Psoas muscle (tissue), 8 donors: ENCODE measurements around the gene CYP24A1. TPM values are rescaled to one million over a fixed set of nuclear protein-coding genes. Genes with fewer than 3 reads are reported as not detected.
A peak's percentile ranks its signal among the peaks of the same experiment; 100 is the strongest.

Experiments
- ATAC-seq, 4 donors: fragments of 200-7000 bp; cut with Tn5 transposase; one replicate each; pipeline ENCODE4 v1.9.1; 2020; ENCODE audit warnings: moderate library complexity in 3 of 4, mild to moderate bottlenecking in 2 of 4
- DNase-seq, 2 donors: peaks; one replicate each; pipeline ENCODE4 v3.0.0-alpha.2; 2020
- H3K27ac ChIP-seq: fragments of 200-600 bp; one replicate; pipeline ENCODE4 v1.8.0; 2022
- H3K27me3 ChIP-seq, 3 donors: fragments of 200-600 bp in 1 of 3; one replicate each; pipeline versions ENCODE4 v1.6.1 to v1.8.0; 2013 to 2022; ENCODE audit warnings: low read length in 2 of 3, mild to moderate bottlenecking in 2 of 3, moderate library complexity in 1 of 3; ENCODE audit not compliant: insufficient read depth in 3 of 3
- H3K36me3 ChIP-seq, 2 donors: fragments of 200-600 bp in 1 of 2; one replicate each; pipeline versions ENCODE4 v1.6.1 to v1.8.0; 2013 to 2022; ENCODE audit warnings: low read depth in 1 of 2, mild to moderate bottlenecking in 1 of 2, moderate library complexity in 1 of 2; ENCODE audit not compliant: insufficient read depth in 1 of 2
- H3K4me1 ChIP-seq: fragments of 200-600 bp; one replicate; pipeline ENCODE4 v1.8.0; 2022
- H3K4me3 ChIP-seq: fragments of 200-600 bp; one replicate; pipeline ENCODE4 v1.8.0; 2022; ENCODE audit warnings: mild to moderate bottlenecking
- H3K9me3 ChIP-seq: fragments of 200-600 bp; one replicate; pipeline ENCODE4 v1.8.0; 2022
- CTCF ChIP-seq: fragments of 200-600 bp; IDR thresholded peaks from one replicate; pipeline ENCODE4 v1.8.0; 2022; ENCODE audit warnings: antibody characterized with exemption
- WGBS, 3 donors: extraction: QIAGEN DNeasy Blood & Tissue Kit; methylation state at CpG; one replicate each; pipeline versions ENCODE4 v1.1.6 to v1.1.7; 2013; 5-methylcytosine and 5-hydroxymethylcytosine counted together
- intact Hi-C, 2 donors: fragments of 100-400 bp; cut with DNase I; formaldehyde crosslinking; loops; one replicate each; pipeline versions ENCODE4 v1.11.0 to v1.14.2; 2022
- polyA plus RNA-seq, 3 donors: library from polyadenylated mRNA; stranded (reverse); fragments of 200-250 nt; gene quantifications; one replicate each; pipeline ENCODE4 v1.2.3, GENCODE V29; 2013
- total RNA-seq, 4 donors: library from RNA; stranded (reverse); fragmentation: NEBNext Ultra II Directional in 2 of 4; extraction: Animal tissue kit (Norgen Biotek cat#: 25700) in 2 of 4; gene quantifications; one replicate each; pipeline versions ENCODE4 v1.2.1 to v1.2.4, GENCODE V29; 2021 to 2023
- donor health status: healthy with polysubstance abuse.
- donor health status: DM: no; HTN: no; CAD: no; lungs with moderate emphysema.
- donor health status: Bipolar disorder and iron deficiency.
- donor health status: healthy.
- donor health status: DM: yes; HTN: yes; CAD: no.
- donor health status: DM: no; HTN: no; CAD: no.
- donor health status: DM: no; HTN: no; CAD: no.
- donor health status: DM: yes; HTN: yes; CAD: no.

Gene CYP24A1
- total and polyA plus RNA-seq, 7 donors = 0.03 TPM; not detected in 6

- H3K4me1 ChIP-seq = no peaks in the 10 kb centered on the region
- no peak overlapping the region for H3K4me3 ChIP-seq
- no peaks in the 10 kb centered on the region for H3K36me3 ChIP-seq
- no peak for DNase-seq
- ATAC-seq = no peak
- no peak for TF ChIP-seq CTCF
- H3K27me3 ChIP-seq = no peaks in the 10 kb centered on the region
- no peak overlapping the region for H3K27ac ChIP-seq
- WGBS, 3 donors = 71 to 97% (median 75%) methylated on average over 4 of the region's 4 CpGs
- intact Hi-C loops = loop anchor here in 1 of 2 donors (5.0 to 10.0 kb wide), 3 partner anchors 257 to 624 kb away; no protein-coding TSS in a partner anchor
- H3K9me3 ChIP-seq = no peaks in the 10 kb centered on the region
Measured at GRCh38 chr20:54201268-54201846, 27.6 kb upstream of the CYP24A1 start.

- no peaks in the 10 kb centered on the region for H3K27me3 ChIP-seq
- TF ChIP-seq CTCF = no peak
- no peaks in the 10 kb centered on the region for H3K9me3 ChIP-seq
- 51 to 80% (median 55%) methylated on average over 7 of the region's 7 CpGs for WGBS, 3 donors
- no peaks in the 10 kb centered on the region for H3K36me3 ChIP-seq
- intact Hi-C loops = loop anchor here in 1 of 2 donors (5.0 to 10.0 kb wide), 3 partner anchors 256 to 623 kb away; no protein-coding TSS in a partner anchor
- H3K4me1 ChIP-seq = no peaks in the 10 kb centered on the region
- H3K27ac ChIP-seq = no peak overlapping the region
- DNase-seq = no peak
- ATAC-seq = no peak
- no peak overlapping the region for H3K4me3 ChIP-seq
Measured at GRCh38 chr20:54200487-54201267, 26.9 kb upstream of the CYP24A1 start.

GRCh38 chr20:54199721-54200176 is 26.0 kb upstream of the CYP24A1 start:
- Histone ChIP-seq H3K9me3 (no peaks in the 10 kb centered on the region), H3K27me3 (no peaks in the 10 kb centered on the region), H3K4me3 (no peak overlapping the region), H3K36me3 (no peaks in the 10 kb centered on the region), H3K27ac (no peak overlapping the region), H3K4me1 (no peaks in the 10 kb centered on the region)
- TF ChIP-seq CTCF = peak; percentile 92
- ATAC-seq (peak; percentile 64 to 84 (median 67)), DNase-seq (peak; percentile 67 to 79)
- WGBS, 3 donors = 17 to 26% (median 23%) methylated on average over 7 of the region's 7 CpGs
- intact Hi-C loops = loop anchor here (2.0 to 10.0 kb wide), 4 partner anchors 99 to 622 kb away; no protein-coding TSS in a partner anchor

GRCh38 chr20:54199283-54199682 is 25.5 kb upstream of the CYP24A1 start:
- Histone ChIP-seq H3K9me3 (no peaks in the 10 kb centered on the region), H3K36me3 (no peaks in the 10 kb centered on the region), H3K4me1 (no peaks in the 10 kb centered on the region), H3K27me3 (no peaks in the 10 kb centered on the region), H3K4me3 (no peak overlapping the region), H3K27ac (no peak overlapping the region)
- ATAC-seq (no peak), DNase-seq (no peak)
- no peak for TF ChIP-seq CTCF
- WGBS, 3 donors = 76 to 79% (median 78%) methylated on average over 6 of the region's 6 CpGs
- intact Hi-C loops = loop anchor here in 1 of 2 donors (2.0 kb wide), 1 partner anchor 98 kb away; no protein-coding TSS in a partner anchor
